Activated gamma-delta T cell treated with anti-CD3 and anti-CD28 coated beads, Interleukin-2, amount 50 U/mL, for 16 hours (primary cell): ENCODE results near the gene GBGT1.

Experiments
- DNase-seq: peaks from one replicate; pipeline ENCODE4 v3.0.0-alpha.2; 2020; ENCODE audit warnings: low read depth

The GBGT1 gene

GRCh38 chr9:133125941-133126696 is 37.6 kb downstream of the GBGT1 start:
- no peak for DNase-seq

- no peak for DNase-seq
Measured at GRCh38 chr9:133124907-133125275, 38.8 kb downstream of the GBGT1 start.

- no peak for DNase-seq
Measured at GRCh38 chr9:133124123-133124906, 39.4 kb downstream of the GBGT1 start.

GRCh38 chr9:133122935-133123611 is 40.6 kb downstream of the GBGT1 start:
- DNase-seq = no peak

GRCh38 chr9:133122605-133122934 is 41.1 kb downstream of the GBGT1 start:
- no peak for DNase-seq

- DNase-seq = no peak
Measured at GRCh38 chr9:133121915-133122550, 41.7 kb downstream of the GBGT1 start.

- DNase-seq = peak; percentile 83
Measured at GRCh38 chr9:133121198-133121914, 42.4 kb downstream of the GBGT1 start, which contains the start of gene RALGDS. RALGDS (minus strand) TSS chr9:133121240; CDS start chr9:133121154, 86 bp downstream.

- no peak for DNase-seq
Measured at GRCh38 chr9:133120501-133121197, 43.1 kb downstream of the GBGT1 start.

- DNase-seq = no peak
Measured at GRCh38 chr9:133119846-133120500, 43.7 kb downstream of the GBGT1 start.

- no peak for DNase-seq
Measured at GRCh38 chr9:133119103-133119845, 44.4 kb downstream of the GBGT1 start.

- no peak for DNase-seq
Measured at GRCh38 chr9:133118568-133118967, 45.1 kb downstream of the GBGT1 start.

- DNase-seq = no peak
Measured at GRCh38 chr9:133118179-133118520, 45.6 kb downstream of the GBGT1 start.

- no peak for DNase-seq
Measured at GRCh38 chr9:133117271-133118178, 46.2 kb downstream of the GBGT1 start.

- no peak for DNase-seq
Measured at GRCh38 chr9:133116346-133117231, 47.1 kb downstream of the GBGT1 start.

GRCh38 chr9:133115604-133116345 is 47.9 kb downstream of the GBGT1 start:
- no peak for DNase-seq

- DNase-seq = no peak
Measured at GRCh38 chr9:133114886-133115603, 48.7 kb downstream of the GBGT1 start.
